DND-41 (cell line): ENCODE data around the gene PEX5.

Experiments used
- EZH2 ChIP-seq: IDR thresholded peaks from 3 replicates; pipeline ENCODE4 v1.6.1; 2012; ENCODE audit warnings: borderline replicate concordance, low read depth, mild to moderate bottlenecking, moderate library complexity, low read length, inconsistent platforms; ENCODE audit not compliant: severe bottlenecking
- TF ChIP-seq, protein P1 (sequence below): IDR thresholded peaks from 2 replicates; pipeline ENCODE4 v1.5.1; 2012; ENCODE audit warnings: borderline replicate concordance, low read length, moderate library complexity, mild to moderate bottlenecking; ENCODE audit not compliant: poor library complexity, severe bottlenecking; ENCODE audit errors: extremely low read depth

DNA sequence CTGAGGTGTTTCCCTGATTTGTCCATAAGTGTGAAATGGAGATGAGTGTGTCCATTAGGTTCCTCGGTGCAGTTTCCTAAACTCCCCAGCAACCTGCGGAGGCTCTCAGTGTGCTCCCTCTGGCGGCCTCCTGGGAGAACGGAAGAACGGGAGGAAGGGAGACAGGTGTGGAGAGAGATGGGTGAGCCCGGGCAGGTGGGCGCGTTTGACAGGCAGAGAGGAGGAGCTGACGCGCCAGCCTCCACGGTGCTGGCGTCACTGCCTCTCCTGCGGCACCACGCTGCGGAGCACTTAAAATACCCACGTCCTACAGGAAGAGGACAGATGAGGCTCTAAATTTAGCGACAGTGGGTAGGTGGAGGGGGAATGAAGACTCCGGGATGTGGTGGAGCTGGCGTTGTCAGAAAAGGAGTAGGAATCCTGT lies 26.8 kb upstream of the PEX5 start:
- TF ChIP-seq, protein P1, sequence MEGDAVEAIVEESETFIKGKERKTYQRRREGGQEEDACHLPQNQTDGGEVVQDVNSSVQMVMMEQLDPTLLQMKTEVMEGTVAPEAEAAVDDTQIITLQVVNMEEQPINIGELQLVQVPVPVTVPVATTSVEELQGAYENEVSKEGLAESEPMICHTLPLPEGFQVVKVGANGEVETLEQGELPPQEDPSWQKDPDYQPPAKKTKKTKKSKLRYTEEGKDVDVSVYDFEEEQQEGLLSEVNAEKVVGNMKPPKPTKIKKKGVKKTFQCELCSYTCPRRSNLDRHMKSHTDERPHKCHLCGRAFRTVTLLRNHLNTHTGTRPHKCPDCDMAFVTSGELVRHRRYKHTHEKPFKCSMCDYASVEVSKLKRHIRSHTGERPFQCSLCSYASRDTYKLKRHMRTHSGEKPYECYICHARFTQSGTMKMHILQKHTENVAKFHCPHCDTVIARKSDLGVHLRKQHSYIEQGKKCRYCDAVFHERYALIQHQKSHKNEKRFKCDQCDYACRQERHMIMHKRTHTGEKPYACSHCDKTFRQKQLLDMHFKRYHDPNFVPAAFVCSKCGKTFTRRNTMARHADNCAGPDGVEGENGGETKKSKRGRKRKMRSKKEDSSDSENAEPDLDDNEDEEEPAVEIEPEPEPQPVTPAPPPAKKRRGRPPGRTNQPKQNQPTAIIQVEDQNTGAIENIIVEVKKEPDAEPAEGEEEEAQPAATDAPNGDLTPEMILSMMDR = peak; percentile 9
- no peak for TF ChIP-seq EZH2
